Fibroblast of skin of scalp (primary cell): ENCODE results near the gene PNLIP. TPM values are rescaled to one million over a fixed set of nuclear protein-coding genes. Genes with fewer than 3 reads are reported as not detected.
A peak's percentile ranks its signal among the peaks of the same experiment; 100 is the strongest.

ENCODE experiments used
- DNase-seq: peaks from one replicate; pipeline ENCODE4 v3.0.0-alpha.2; 2013
- polyA plus RNA-seq, 2 experiments: library from polyadenylated mRNA; unstranded; fragments of 120-200 nt; gene quantifications; one replicate each; pipeline ENCODE4 v1.2.1, GENCODE V29; 2013; ENCODE audit not compliant: insufficient read length in 2 of 2

PNLIP gene
- not detected for polyA plus RNA-seq (2013, experiment 1 of 2; ENCODE audit: insufficient read length)
- not detected for polyA plus RNA-seq (2013, experiment 2 of 2; ENCODE audit: insufficient read length)

GRCh38 chr10:116545756-116546155 is at the start of gene PNLIP:
TSS of gene PNLIP (plus strand) at chr10:116545931. CDS start at chr10:116546093, 162 bp downstream.
- no peak for DNase-seq

- no peak for DNase-seq
Measured at GRCh38 chr10:116504786-116505185, 40.9 kb upstream of the PNLIP start.

GRCh38 chr10:116510565-116510964 is 35.2 kb upstream of the PNLIP start:
- DNase-seq, result no peak

- no peak for DNase-seq
Measured at GRCh38 chr10:116511365-116511764, 34.4 kb upstream of the PNLIP start.

- peak; percentile 26 for DNase-seq
Measured at GRCh38 chr10:116521424-116522290, 24.1 kb upstream of the PNLIP start.

- DNase-seq, result no peak
Measured at GRCh38 chr10:116522803-116523381, 22.8 kb upstream of the PNLIP start.

- no peak for DNase-seq
Measured at GRCh38 chr10:116524736-116525135, 21.0 kb upstream of the PNLIP start.

DNA sequence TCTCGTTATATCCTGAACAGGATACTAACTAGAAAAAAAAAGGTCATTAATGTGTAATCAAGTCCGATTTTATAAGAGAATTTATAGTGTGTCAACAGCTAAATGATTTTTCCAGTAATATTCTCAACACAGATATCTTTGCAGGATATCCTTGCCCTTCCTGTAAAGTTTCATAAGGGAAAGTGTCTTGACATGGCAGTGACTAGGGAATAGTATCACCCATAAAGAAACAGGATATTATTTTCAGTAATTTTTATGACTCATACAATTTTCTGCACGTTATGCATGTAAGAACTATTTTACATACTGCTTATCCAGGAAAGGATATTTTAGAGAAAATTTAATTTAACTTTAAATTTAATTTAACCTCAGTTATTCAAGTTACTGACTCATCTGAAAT is 19.5 kb upstream of the PNLIP start:
- no peak for DNase-seq

DNA sequence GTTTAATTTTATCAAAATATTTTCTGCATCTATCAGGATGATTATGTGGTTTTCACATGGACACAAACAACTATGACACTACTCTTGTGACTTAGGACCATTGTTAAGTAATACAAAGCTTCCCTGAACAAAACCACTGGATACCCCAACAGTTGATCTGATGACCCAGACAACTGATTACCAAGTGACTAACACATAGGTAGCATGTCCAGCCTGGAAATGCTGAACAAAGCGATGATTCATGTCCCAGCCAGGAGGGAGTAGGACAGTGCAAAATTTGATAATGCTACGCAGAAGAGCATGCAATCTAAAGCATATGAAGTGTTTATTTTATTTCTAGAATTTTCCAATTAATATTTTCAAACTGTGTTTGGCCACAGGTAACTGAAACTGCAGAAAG is 8.9 kb upstream of the PNLIP start:
- no peak for DNase-seq

- no peak for DNase-seq
Measured at GRCh38 chr10:116538456-116538855, 7.3 kb upstream of the PNLIP start.

GRCh38 chr10:116538992-116539391 is 6.7 kb upstream of the PNLIP start:
- no peak for DNase-seq

DNA sequence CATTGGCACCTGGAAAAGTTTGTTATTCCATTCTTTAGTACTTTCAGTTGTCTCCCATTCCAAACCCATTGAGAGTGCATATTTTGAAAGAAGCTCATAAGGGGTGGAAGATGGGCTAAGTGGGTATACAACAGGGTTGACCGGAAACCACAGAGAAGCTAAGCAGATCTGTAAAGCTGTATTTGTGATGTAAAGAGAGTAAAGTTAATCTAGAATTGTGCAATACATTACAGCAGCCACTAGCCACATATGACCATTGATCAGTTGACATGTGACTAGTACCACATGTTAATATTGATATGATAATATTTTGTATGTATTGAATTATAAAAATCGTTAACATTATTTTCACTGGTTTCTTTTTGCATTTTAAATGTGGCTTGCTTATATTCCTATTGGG is 4.9 kb upstream of the PNLIP start:
- no peak for DNase-seq

GRCh38 chr10:116542007-116542677 is 3.6 kb upstream of the PNLIP start:
- DNase-seq, result no peak

DNA sequence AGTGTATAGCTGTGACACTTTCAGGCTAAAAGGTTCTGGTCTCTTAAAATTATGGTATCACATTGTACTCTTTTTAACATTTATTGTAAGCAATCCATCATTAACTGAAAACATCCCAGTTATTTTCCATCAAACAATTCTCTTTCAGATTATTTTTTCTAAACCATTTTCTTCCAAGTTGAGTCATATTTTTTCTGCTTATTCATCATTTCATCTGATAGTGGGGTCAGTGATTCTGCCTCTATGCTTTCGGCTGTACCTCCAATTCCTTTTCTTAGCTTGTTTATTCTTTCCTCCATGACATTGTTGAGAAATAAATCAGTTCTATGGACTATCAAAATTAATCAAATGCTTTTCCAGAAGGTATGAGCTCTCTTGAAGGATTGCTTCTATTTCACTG is 609 bp upstream of the PNLIP start:
- DNase-seq, result no peak

GRCh38 chr10:116548301-116548700 is 2.6 kb downstream of the PNLIP start:
- no peak for DNase-seq

- DNase-seq, result no peak
Measured at GRCh38 chr10:116553378-116553980, 7.7 kb downstream of the PNLIP start.

- no peak for DNase-seq
Measured at GRCh38 chr10:116554628-116555027, 8.9 kb downstream of the PNLIP start.

- DNase-seq, result no peak
Measured at GRCh38 chr10:116555880-116556279, 10.1 kb downstream of the PNLIP start.

- no peak for DNase-seq
Measured at GRCh38 chr10:116557305-116557880, 11.7 kb downstream of the PNLIP start.

DNA sequence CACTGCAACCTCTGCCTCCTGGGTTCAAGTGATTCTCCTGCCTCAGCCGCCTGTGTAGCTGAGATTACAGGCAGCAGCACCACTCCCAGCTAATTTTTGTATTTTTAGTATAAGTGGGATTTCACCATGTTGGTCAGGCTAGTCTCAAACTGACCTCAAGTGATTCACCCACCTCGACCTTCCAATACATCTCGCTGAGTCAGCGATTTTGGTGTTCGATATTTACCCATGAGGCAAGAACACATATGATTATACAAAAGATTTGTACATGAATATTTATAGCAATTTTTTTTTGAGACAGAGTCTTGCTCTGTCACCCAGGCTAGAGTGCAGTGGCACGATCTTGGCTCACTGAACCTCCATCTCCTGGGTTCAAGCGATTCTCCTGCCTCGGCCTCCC is 19.8 kb downstream of the PNLIP start:
- no peak for DNase-seq

- DNase-seq, result no peak
Measured at GRCh38 chr10:116566932-116567331, 21.2 kb downstream of the PNLIP start.

- no peak for DNase-seq
Measured at GRCh38 chr10:116567335-116567734, 21.6 kb downstream of the PNLIP start.

DNA sequence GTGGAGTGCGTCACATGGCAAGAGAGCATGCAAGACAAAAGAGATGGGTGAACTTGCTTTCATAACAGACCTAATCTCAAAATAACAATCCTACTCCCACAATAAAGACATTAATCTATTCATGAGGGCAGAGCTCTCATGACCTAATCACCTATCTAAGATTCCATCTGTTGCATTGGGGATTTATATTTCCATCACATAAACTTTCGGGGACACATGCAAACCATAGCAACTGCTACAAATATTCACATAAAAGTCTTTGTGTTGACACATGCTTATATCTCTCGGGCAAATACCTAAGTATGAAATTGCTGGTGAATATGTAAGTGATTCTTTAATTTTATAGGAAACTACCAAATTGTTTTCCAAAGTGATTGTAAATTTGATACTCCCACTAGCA is 29.1 kb downstream of the PNLIP start:
- DNase-seq, result no peak
